SU-DHL-6 (cell line): ENCODE data around the gene ZNF805.

Experiments used
- H2AFZ ChIP-seq: fragments of 200-600 bp; sonication (generic); 2 replicates; pipeline ENCODE4 v1.6.1; 2014; ENCODE audit warnings: low read depth, mild to moderate bottlenecking, moderate library complexity, mixed read lengths, antibody characterized with exemption, low read length; ENCODE audit not compliant: severe bottlenecking
- H3F3A ChIP-seq: fragments of 200-600 bp; shearing (Covaris generic); 2 replicates; pipeline ENCODE4 v1.6.0; 2016; ENCODE audit warnings: antibody characterized with exemption, mild to moderate bottlenecking; ENCODE audit not compliant: insufficient read depth
- H3K27ac ChIP-seq: fragments of 200-600 bp; sonication (generic); 2 replicates; pipeline ENCODE4 v1.5.1; 2016; ENCODE audit warnings: low read depth, mild to moderate bottlenecking, low read length, moderate library complexity, mixed read lengths
- H3K27me3 ChIP-seq: fragments of 200-600 bp; sonication (generic), shearing (Covaris generic); 2 replicates; pipeline ENCODE4 v1.6.0; 2014; ENCODE audit warnings: mild to moderate bottlenecking, low read length
- H3K36me3 ChIP-seq: fragments of 200-600 bp; sonication (generic); 2 replicates; pipeline ENCODE4 v1.6.1; 2014; ENCODE audit warnings: mild to moderate bottlenecking, low read length, mixed read lengths
- H3K4me2 ChIP-seq: fragments of 300-600, 200-600 bp; shearing (Covaris generic), sonication (generic); 2 replicates; pipeline ENCODE4 v1.6.0; 2014; ENCODE audit warnings: low read length, low read depth, mild to moderate bottlenecking; ENCODE audit not compliant: poor library complexity, severe bottlenecking
- H3K4me3 ChIP-seq: fragments of 200-600 bp; sonication (generic); 2 replicates; pipeline ENCODE4 v1.5.1; 2014; ENCODE audit warnings: antibody characterized with exemption, low read length, mild to moderate bottlenecking, mixed read lengths; ENCODE audit not compliant: insufficient read depth, poor library complexity, severe bottlenecking
- H3K79me2 ChIP-seq: fragments of 200-600 bp; sonication (generic); 2 replicates; pipeline ENCODE4 v1.6.1; 2014; ENCODE audit warnings: mild to moderate bottlenecking, low read length, moderate library complexity; ENCODE audit not compliant: insufficient read depth
- H3K9ac ChIP-seq: fragments of 200-600 bp; sonication (generic); 2 replicates; pipeline ENCODE4 v1.7.0; 2014; ENCODE audit warnings: mild to moderate bottlenecking, low read length
- H3K9me2 ChIP-seq: fragments of 200-600 bp; sonication (generic); replicated peaks from 2 replicates; pipeline ENCODE4 v1.6.1; 2014; ENCODE audit warnings: low read length; ENCODE audit not compliant: insufficient read depth
- H3K9me3 ChIP-seq: fragments of 200-600 bp; sonication (generic); 2 replicates; pipeline ENCODE4 v1.6.1; 2014; ENCODE audit warnings: low read length, mixed read lengths; ENCODE audit not compliant: insufficient read depth
- H4K20me1 ChIP-seq: fragments of 200-600 bp; sonication (generic); 2 replicates; pipeline ENCODE4 v1.6.1; 2014; ENCODE audit warnings: low read depth, mild to moderate bottlenecking, antibody characterized with exemption, low read length, moderate library complexity, mixed read lengths
- EZH2phosphoT487 ChIP-seq: fragments of 200-600 bp; sonication (generic), shearing (Covaris generic); conservative IDR thresholded peaks from 2 replicates; pipeline ENCODE4 v1.6.1; 2018; ENCODE audit warnings: mild to moderate bottlenecking, antibody characterized with exemption, low read length, moderate library complexity, mixed read lengths
- TF ChIP-seq, protein P1 (sequence below): fragments of 200-600 bp; sonication (generic); IDR thresholded peaks from one replicate; pipeline ENCODE4 v1.5.1; 2017; ENCODE audit warnings: antibody characterized with exemption, mild to moderate bottlenecking, low read length, moderate library complexity; ENCODE audit not compliant: insufficient read depth, poor library complexity, severe bottlenecking

ZNF805 gene

DNA sequence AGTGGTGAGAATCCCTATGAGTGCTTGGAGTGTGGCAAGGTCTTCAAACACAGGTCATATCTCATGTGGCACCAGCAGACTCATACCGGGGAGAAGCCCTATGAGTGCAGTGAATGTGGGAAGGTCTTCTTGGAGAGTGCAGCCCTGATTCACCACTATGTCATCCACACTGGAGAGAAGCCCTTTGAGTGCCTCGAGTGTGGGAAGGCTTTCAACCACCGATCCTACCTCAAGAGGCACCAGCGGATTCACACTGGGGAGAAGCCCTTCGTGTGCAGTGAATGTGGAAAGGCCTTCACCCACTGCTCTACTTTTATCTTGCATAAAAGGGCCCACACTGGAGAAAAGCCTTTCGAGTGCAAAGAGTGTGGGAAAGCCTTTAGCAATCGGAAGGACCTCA, 28.3 kb upstream of the ZNF805 start:
- Histone ChIP-seq H3K27ac (no peak overlapping the region), H3K79me2 (no peaks in the 10 kb centered on the region), H3K9me3 (no peaks in the 10 kb centered on the region), H3K9me2 (no peaks in the 10 kb centered on the region), H4K20me1 (no peaks in the 10 kb centered on the region), H3K27me3 (no peaks in the 10 kb centered on the region), H3K4me2 (no peak overlapping the region), H3K4me3 (no peak overlapping the region), H3K9ac (no peak overlapping the region), H3F3A (no peaks in the 10 kb centered on the region), H3K36me3 (no peaks in the 10 kb centered on the region), H2AFZ (no peak overlapping the region)
- TF ChIP-seq, protein P1, sequence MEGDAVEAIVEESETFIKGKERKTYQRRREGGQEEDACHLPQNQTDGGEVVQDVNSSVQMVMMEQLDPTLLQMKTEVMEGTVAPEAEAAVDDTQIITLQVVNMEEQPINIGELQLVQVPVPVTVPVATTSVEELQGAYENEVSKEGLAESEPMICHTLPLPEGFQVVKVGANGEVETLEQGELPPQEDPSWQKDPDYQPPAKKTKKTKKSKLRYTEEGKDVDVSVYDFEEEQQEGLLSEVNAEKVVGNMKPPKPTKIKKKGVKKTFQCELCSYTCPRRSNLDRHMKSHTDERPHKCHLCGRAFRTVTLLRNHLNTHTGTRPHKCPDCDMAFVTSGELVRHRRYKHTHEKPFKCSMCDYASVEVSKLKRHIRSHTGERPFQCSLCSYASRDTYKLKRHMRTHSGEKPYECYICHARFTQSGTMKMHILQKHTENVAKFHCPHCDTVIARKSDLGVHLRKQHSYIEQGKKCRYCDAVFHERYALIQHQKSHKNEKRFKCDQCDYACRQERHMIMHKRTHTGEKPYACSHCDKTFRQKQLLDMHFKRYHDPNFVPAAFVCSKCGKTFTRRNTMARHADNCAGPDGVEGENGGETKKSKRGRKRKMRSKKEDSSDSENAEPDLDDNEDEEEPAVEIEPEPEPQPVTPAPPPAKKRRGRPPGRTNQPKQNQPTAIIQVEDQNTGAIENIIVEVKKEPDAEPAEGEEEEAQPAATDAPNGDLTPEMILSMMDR, result no peak
- TF ChIP-seq EZH2phosphoT487, result no peak

- Histone ChIP-seq H3K27me3 (no peaks in the 10 kb centered on the region), H3K9ac (no peak overlapping the region), H4K20me1 (no peaks in the 10 kb centered on the region), H3K79me2 (no peaks in the 10 kb centered on the region), H3K27ac (no peak overlapping the region), H2AFZ (no peak overlapping the region), H3K4me2 (no peak overlapping the region), H3K36me3 (no peaks in the 10 kb centered on the region), H3K9me2 (no peaks in the 10 kb centered on the region), H3K4me3 (no peak overlapping the region), H3K9me3 (no peaks in the 10 kb centered on the region), H3F3A (no peaks in the 10 kb centered on the region)
- TF ChIP-seq, protein P1, result no peak
- no peak for TF ChIP-seq EZH2phosphoT487
Observed at GRCh38 chr19:57227502-57227901, 12.9 kb upstream of the ZNF805 start.

DNA sequence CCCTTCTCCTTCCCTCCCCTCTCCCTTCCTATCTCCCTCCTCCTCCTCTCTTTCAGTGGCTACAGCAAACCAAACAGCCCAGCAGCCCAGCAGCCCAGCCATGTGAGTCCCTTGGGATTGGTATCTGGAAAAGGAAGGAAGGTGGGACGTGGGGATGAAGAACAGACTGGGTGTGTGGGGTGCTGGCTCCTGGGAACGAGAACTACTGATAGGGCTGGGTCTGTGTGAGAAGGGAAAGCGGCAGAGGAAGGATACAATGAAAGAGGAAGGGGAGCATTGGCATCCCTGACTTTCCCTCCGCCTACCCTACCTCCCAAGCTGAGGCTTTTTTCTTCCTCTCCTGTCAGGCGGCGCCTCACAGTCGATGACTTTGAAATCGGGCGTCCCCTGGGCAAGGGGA, 8.7 kb upstream of the ZNF805 start:
- Histone ChIP-seq H3K36me3 (no peaks in the 10 kb centered on the region), H3K4me2 (no peak overlapping the region), H3K79me2 (no peaks in the 10 kb centered on the region), H4K20me1 (no peaks in the 10 kb centered on the region), H3F3A (no peaks in the 10 kb centered on the region), H3K4me3 (no peak overlapping the region), H2AFZ (no peak overlapping the region), H3K27me3 (no peaks in the 10 kb centered on the region), H3K9me3 (no peaks in the 10 kb centered on the region), H3K9ac (no peak overlapping the region), H3K9me2 (no peaks in the 10 kb centered on the region), H3K27ac (no peak overlapping the region)
- TF ChIP-seq, protein P1, result no peak
- no peak for TF ChIP-seq EZH2phosphoT487

- Histone ChIP-seq H3K79me2 (no peaks in the 10 kb centered on the region), H3K27ac (no peak overlapping the region), H3K36me3 (no peaks in the 10 kb centered on the region), H3F3A (no peaks in the 10 kb centered on the region), H2AFZ (no peak overlapping the region), H3K4me3 (no peak overlapping the region), H3K27me3 (no peaks in the 10 kb centered on the region), H3K9me3 (no peaks in the 10 kb centered on the region), H3K4me2 (no peak overlapping the region), H3K9ac (no peak overlapping the region), H3K9me2 (no peaks in the 10 kb centered on the region), H4K20me1 (no peaks in the 10 kb centered on the region)
- TF ChIP-seq, protein P1, result no peak
- no peak for TF ChIP-seq EZH2phosphoT487
Observed at GRCh38 chr19:57233207-57233606, 7.2 kb upstream of the ZNF805 start.
